DMS114 treated with DMSO at 0.1 percent for 48 hours (cell line): Measurements from ENCODE around the gene DDX31.
A peak's percentile ranks its signal among the peaks of the same experiment; 100 is the strongest.

Experiments
- DNase-seq: peaks from one replicate; lab custom pipeline; 2025; ENCODE audit not compliant: unreplicated experiment; lab: John Stamatoyannopoulos, UW

Gene DDX31

GRCh38 chr9:132637351-132637750, 32.4 kb downstream of the DDX31 start:
- no peak for DNase-seq

- no peak for DNase-seq
Observed at GRCh38 chr9:132634327-132634726, 35.5 kb downstream of the DDX31 start.

GRCh38 chr9:132632413-132633129, 37.2 kb downstream of the DDX31 start:
- no peak for DNase-seq

DNA sequence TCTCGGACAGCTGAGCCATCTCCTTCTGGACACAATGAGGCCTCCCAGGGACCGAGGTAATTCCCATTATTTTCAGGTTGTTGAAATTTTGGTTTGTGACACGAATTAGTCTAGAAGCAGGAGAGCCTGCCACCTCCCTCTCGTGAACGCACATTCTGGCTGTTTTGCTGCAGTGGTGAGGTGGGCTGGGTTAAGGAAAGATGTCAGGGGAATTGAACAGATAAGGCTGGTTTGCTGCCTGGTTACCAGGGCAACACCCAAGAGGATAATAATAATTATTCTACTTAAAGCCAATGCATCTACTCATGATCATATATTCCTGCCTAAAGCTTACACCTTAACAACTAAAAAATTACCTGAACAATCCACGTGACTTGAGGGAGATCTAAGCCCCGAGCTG, 38.1 kb downstream of the DDX31 start:
- no peak for DNase-seq

DNA sequence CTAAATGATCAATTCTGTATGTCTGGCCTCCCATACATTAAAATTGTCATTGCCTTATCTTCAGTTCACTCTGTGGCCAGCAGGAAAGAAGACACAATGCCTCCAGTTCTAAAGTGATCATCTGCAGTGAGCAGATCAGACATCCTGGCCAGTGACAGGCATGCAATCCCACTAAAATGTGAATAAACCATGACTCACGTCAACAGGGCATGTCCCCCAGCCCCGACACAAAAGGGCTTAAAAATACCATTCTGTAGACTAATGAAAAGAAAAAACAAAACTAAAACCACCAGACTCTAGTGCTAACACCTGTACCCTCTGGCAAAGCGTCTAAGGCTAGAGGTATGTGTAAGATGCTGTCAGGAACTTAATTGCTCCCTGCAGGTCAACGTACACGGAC, 38.5 kb downstream of the DDX31 start:
- no peak for DNase-seq

DNA sequence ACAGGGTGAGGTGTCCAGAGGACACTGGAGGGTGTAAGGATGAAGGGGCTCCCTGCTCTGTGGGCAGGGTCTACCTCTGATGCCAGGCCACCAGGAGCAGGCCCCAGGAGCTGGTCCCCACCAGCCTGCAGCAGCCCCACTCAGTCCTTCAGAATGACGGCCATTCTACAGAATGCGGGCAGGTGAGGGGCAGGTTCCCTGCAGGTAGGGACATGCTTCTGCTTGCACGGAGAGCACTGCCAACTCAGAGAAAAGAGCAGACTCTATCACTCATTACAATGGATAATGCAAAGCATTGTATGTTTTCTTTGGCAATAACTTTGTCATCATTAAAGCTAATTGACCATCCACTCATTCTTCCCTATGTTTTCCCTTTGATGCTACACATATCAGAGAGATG, 39.0 kb downstream of the DDX31 start:
- DNase-seq: no peak

DNA sequence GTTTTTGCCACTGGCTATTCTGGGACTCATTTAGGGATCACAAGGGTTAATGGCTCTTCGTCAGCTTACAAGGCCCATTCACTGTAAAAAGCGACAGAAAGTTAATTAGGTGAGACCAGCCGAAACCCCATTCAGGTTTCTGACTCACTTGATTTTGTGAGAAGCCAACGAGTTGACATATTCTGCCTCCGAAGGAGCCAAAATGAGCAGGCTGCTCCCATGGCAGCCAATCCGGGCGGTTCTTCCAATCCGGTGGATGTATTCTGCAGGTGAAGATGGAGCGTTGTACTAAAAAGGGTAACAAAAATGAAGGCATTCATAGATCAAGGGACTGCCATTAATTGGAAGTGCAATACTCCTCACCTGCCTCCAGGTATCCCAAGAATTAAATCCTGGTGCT, 39.7 kb downstream of the DDX31 start:
- DNase-seq: no peak

DNA sequence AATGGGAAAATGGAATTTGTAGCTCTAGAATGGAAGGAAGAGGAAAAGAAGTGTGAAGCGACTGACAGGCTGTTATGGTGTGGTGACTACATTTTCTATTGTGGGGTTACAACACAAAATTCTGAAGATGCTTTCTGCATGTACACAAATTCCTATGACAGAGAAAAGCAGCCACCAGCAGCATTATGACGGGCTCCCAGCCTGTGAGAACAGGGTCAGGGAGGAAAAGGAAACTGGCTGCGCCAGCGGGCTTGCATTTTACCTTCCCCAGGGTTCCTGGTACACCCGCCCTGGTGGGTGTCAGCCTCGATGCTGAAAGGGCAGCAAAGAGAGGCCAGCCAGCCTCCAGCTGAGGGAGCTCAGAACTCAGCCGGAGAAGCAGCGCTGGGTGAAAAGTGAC, 41.0 kb downstream of the DDX31 start:
- DNase-seq: no peak

DNA sequence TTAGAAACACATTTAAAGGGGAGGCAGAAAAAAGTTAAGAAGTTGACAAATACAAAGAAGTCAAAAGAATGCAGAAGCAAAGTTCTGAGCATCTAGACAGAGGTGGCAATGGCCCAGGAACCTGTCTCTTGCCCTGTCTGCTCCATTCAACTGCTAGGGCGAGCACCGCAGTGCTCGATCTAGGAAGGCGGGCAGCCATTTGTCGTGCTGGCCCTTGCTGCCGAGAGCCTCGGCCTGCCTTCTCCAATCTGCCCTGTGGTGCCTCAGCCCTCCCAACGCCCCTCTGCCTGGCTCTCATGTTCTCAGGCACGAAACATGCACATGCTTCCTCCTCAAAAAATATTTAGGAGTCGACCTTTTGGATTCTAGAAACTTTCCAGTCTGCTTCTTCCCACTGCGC, 42.2 kb downstream of the DDX31 start:
- no peak for DNase-seq

DNA sequence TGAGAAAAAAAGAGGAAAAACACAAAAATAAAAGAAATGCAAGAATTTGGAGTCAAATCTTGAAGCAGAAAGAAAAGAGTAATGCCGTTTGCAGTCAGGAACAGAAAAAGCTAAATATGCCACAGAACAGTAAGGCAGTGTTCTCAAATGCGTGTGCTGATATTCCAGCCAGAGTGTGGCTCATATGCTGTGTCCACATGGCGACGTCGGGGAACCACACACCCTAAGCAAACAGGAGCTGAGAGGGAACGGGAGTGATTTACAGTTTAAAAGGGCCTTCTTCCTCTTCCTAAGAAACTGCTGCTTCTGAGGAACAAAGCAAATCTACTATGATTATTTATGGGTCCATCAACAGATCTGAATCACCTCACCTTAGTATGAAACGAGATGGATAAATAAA, 42.7 kb downstream of the DDX31 start:
- DNase-seq: no peak

DNA sequence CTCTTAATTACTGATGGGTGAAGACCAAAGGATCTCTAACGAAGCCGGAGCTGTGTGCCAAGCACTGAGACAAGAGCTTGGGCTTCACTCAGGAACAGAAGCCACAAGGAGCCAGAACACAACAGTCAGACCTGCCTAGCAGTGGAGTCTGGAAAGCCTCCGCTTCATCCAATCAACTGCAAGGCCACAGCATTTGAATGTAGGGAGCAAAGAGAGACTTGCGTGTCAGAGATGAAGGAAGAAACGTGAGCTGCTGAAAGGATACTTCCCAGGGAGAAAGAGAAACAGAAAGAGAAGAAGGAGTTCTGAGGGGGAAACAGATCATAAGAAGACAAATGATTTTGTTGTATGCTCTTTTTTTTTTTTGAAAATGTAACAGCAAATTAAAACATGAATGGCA, 43.5 kb downstream of the DDX31 start:
- DNase-seq: no peak

GRCh38 chr9:132622159-132622558, 47.6 kb downstream of the DDX31 start:
- no peak for DNase-seq

GRCh38 chr9:132616725-132617124, 53.1 kb downstream of the DDX31 start:
- no peak for DNase-seq

GRCh38 chr9:132615774-132616173, 54.0 kb downstream of the DDX31 start:
- DNase-seq: no peak

GRCh38 chr9:132614324-132614723, 55.5 kb downstream of the DDX31 start:
- no peak for DNase-seq

- DNase-seq: peak; percentile 4
Observed at GRCh38 chr9:132610661-132611060, 59.1 kb downstream of the DDX31 start.

GRCh38 chr9:132609829-132610228, 60.0 kb downstream of the DDX31 start:
- DNase-seq: no peak

- DNase-seq: no peak
Observed at GRCh38 chr9:132609184-132609583, 60.6 kb downstream of the DDX31 start.

- DNase-seq: no peak
Observed at GRCh38 chr9:132606066-132606465, 63.7 kb downstream of the DDX31 start.

GRCh38 chr9:132605387-132605786, 64.4 kb downstream of the DDX31 start:
- no peak for DNase-seq

DNA sequence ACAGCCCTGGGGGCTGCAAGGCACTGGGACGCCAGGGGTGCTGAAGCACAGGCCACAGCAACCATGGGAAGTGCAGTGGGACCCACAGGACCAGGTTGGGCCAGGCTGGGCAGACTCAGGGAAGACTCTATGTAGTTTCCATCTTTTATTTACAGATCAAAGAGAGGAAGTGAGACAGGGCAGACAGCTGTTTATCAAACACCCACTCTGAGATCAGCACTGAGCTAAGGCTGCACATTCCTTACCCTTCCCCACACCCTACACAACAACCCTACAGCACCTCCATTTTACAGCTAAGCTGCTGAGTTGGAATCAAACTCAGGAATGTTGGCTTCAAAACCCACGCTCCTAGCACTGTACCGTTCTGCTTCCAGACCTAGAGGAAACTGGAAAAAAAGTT, 67.6 kb downstream of the DDX31 start:
- no peak for DNase-seq

DNA sequence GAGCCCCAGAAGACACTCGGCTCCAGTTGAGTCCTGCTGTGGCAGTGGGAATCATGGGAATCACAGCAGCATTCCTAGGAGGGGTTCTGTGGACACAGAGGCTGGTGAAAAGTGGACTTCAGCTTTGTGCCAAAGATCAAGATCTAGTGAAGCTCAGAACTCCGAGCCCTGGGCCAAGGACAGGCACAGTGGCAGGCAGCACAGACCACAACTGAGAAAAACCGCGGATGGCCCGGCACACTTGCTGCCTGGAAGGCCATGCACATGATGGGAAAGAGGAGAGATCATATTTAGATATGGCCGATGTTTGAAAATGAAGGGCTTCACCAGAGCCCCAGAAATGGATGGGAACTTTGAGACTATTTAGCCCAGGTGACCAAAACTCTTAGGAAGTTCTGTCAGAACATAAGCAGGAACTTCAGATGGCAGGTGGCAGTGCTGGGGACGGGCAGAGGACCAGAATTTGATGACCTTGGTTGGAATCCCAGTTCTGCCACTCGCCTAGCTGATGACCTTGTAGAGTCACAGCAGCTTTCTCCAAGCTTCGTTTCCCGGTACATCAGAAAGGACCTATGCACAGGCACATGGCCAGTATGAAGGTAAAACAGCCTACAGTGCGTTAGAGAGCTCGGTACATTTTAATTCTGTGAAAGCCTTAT, 69.3 kb downstream of the DDX31 start:
- DNase-seq: no peak
